Endothelial cell of umbilical vein (primary cell): ENCODE results near the gene TMEM87B. TPM values are rescaled to one million over a fixed set of nuclear protein-coding genes. Genes with fewer than 3 reads are reported as not detected.

Source experiments
- BruUV-seq: library from RNA; stranded (reverse); fragments of 400-500 nt; replicated peaks from 2 replicates; lab custom pipeline; 2021; lab: Mats Ljungman, UMichigan
- CTCF ChIA-PET: fragments of 300-600, 350-600 bp; sonication (Branson Sonifier 250); formaldehyde crosslinking; loops from one replicate; lab custom pipeline; 2021; ENCODE audit warnings: antibody characterized with exemption, inconsistent platforms; lab: Charles Lee
- POLR2A ChIA-PET: fragments of 300-600, 350-600 bp; sonication (Branson Sonifier 250); formaldehyde crosslinking; loops from one replicate; lab custom pipeline; 2021; ENCODE audit warnings: antibody characterized with exemption, inconsistent platforms; lab: Charles Lee
- DNase-seq: peaks from one replicate; pipeline ENCODE4 v3.0.0-alpha.2; 2011; ENCODE audit warnings: low read depth, low spot score
- FAIRE-seq: peaks from 2 replicates; lab custom pipeline; 2011; peaks lifted over from hg19 to GRCh38; lab: Jason Lieb, UNC
- H2AFZ ChIP-seq: 2 replicates; pipeline ENCODE4 v1.6.0; 2012; ENCODE audit warnings: low read depth, low read length, control low read depth, inconsistent platforms
- H3K27ac ChIP-seq: 2 replicates; pipeline ENCODE4 v1.5.1; 2011; ENCODE audit warnings: low read depth, mild to moderate bottlenecking, control low read depth, low read length, moderate library complexity; ENCODE audit not compliant: insufficient read depth
- H3K27me3 ChIP-seq, 2 experiments: 2 replicates each; pipeline versions ENCODE4 v1.6.0 to v1.6.1; 2011; ENCODE audit warnings: low read length in 2 of 2, mixed read lengths in 1 of 2; ENCODE audit not compliant: control insufficient read depth in 2 of 2, insufficient read depth in 2 of 2
- H3K36me3 ChIP-seq, 2 experiments: 2 replicates in 1 of 2; 3 replicates in 1 of 2; pipeline ENCODE4 v1.5.1; 2011; ENCODE audit warnings: low read length in 2 of 2, mild to moderate bottlenecking in 1 of 2, moderate library complexity in 1 of 2; ENCODE audit not compliant: control insufficient read depth in 2 of 2, insufficient read depth in 2 of 2; ENCODE audit errors: extremely low read depth in 1 of 2
- H3K4me1 ChIP-seq: 3 replicates; pipeline ENCODE4 v1.5.1; 2011; ENCODE audit warnings: mild to moderate bottlenecking, low read length; ENCODE audit not compliant: control insufficient read depth, insufficient read depth; ENCODE audit errors: extremely low read depth
- H3K4me2 ChIP-seq: 2 replicates; pipeline ENCODE4 v1.6.1; 2011; ENCODE audit warnings: low read length, control low read depth, mixed read lengths; ENCODE audit not compliant: insufficient read depth
- H3K4me3 ChIP-seq, 3 experiments: fragments of 200-600 bp in 1 of 3; sonication (generic), shearing (Covaris generic) in 1 of 3; replicated peaks in 1 of 3; 2 replicates each; pipeline ENCODE4 v1.5.1; 2011 to 2016; ENCODE audit warnings: control low read depth in 3 of 3, low read length in 3 of 3, mild to moderate bottlenecking in 2 of 3, inconsistent platforms in 1 of 3, low read depth in 1 of 3, moderate library complexity in 1 of 3; ENCODE audit not compliant: insufficient read depth in 1 of 3
- H3K79me2 ChIP-seq: 2 replicates; pipeline ENCODE4 v1.6.0; 2012; ENCODE audit warnings: low read length, inconsistent platforms; ENCODE audit not compliant: control insufficient read depth, insufficient read depth
- H3K9ac ChIP-seq: replicated peaks from 2 replicates; pipeline ENCODE3; 2011; ENCODE audit warnings: low read length, control low read depth; ENCODE audit not compliant: insufficient read depth; ENCODE audit errors: extremely low read depth
- H3K9me1 ChIP-seq: replicated peaks from 3 replicates; pipeline ENCODE4 v1.6.0; 2011; ENCODE audit warnings: mild to moderate bottlenecking, low read length; ENCODE audit not compliant: control insufficient read depth, insufficient read depth; ENCODE audit errors: extremely low read depth
- H3K9me3 ChIP-seq: replicated peaks from 2 replicates; pipeline ENCODE4 v1.5.1; 2012; ENCODE audit warnings: low read length, inconsistent platforms; ENCODE audit not compliant: control insufficient read depth, insufficient read depth
- H4K20me1 ChIP-seq: replicated peaks from 2 replicates; pipeline ENCODE3; 2011; ENCODE audit warnings: mild to moderate bottlenecking, low read length; ENCODE audit not compliant: control insufficient read depth, insufficient read depth; ENCODE audit errors: extremely low read depth
- EZH2 ChIP-seq: IDR thresholded peaks from 2 replicates; pipeline ENCODE4 v1.6.1; 2012; ENCODE audit warnings: borderline replicate concordance, low read depth, mild to moderate bottlenecking, moderate library complexity, low read length, inconsistent platforms; ENCODE audit not compliant: severe bottlenecking
- FOS ChIP-seq: IDR thresholded peaks from 2 replicates; pipeline ENCODE4 v1.6.1; 2011; ENCODE audit warnings: mild to moderate bottlenecking, low read length, moderate library complexity, borderline replicate concordance; ENCODE audit not compliant: insufficient read depth
- GATA2 ChIP-seq: IDR thresholded peaks from 2 replicates; pipeline ENCODE4 v1.7.0; 2011; ENCODE audit warnings: low read depth, mild to moderate bottlenecking, moderate library complexity, mixed read lengths, low read length; ENCODE audit not compliant: insufficient read length, insufficient read depth
- JUN ChIP-seq: IDR thresholded peaks from 2 replicates; pipeline ENCODE4 v1.6.1; 2011; ENCODE audit warnings: borderline replicate concordance, low read depth; ENCODE audit not compliant: insufficient read length, insufficient read depth
- MYC ChIP-seq: IDR thresholded peaks from one replicate; pipeline ENCODE4 v1.6.1; 2011; ENCODE audit warnings: mild to moderate bottlenecking, low read depth, low read length
- POLR2A ChIP-seq: IDR thresholded peaks from 2 replicates; pipeline ENCODE4 v1.6.1; 2012; ENCODE audit warnings: low read depth, mild to moderate bottlenecking, control low read depth, low read length
- POLR2AphosphoS5 ChIP-seq: IDR thresholded peaks from 2 replicates; pipeline ENCODE4 v1.6.1; 2012; ENCODE audit warnings: low read depth, mild to moderate bottlenecking, control low read depth, low read length, moderate library complexity; ENCODE audit not compliant: insufficient read depth
- dilution Hi-C: fragments of 300-500 bp; cut with MboI; formaldehyde crosslinking; loops from one replicate; pipeline ENCODE4 v1.15.0; 2019; ENCODE audit warnings: low sequenced_read_pairs; ENCODE audit not compliant: extremely low pct_ligation_motif_present
- intact Hi-C: fragments of 100-400 bp; cut with micrococcal nuclease; formaldehyde crosslinking; loops from one replicate; pipeline ENCODE4 v1.10.0; 2022
- polyA plus RNA-seq, 4 experiments: library from polyadenylated mRNA; depleted of rRNA in 3 of 4; stranded (reverse) in 3 of 4; unstranded in 1 of 4; fragments of >200 nt; gene quantifications; 2 replicates each; pipeline versions ENCODE4 v1.2.1 to v1.2.3, GENCODE V29; 2011 to 2012; ENCODE audit warnings: missing spikeins in 1 of 4
- total RNA-seq: library from RNA; stranded (reverse); gene quantifications from 2 replicates; pipeline ENCODE4 v1.2.3, GENCODE V29; 2021
- TF ChIP-seq, protein P1 (sequence below), 2 donors: IDR thresholded peaks; 1 replicate in 1 of 2; 2 replicates in 1 of 2; pipeline ENCODE4 v1.5.1; 2011; ENCODE audit warnings: low read length in 2 of 2, mild to moderate bottlenecking in 2 of 2, moderate library complexity in 2 of 2, control low read depth in 1 of 2, inconsistent platforms in 1 of 2, low read depth in 1 of 2; ENCODE audit not compliant: insufficient read depth in 1 of 2; ENCODE audit errors: extremely low read depth in 1 of 2
- TF ChIP-seq, protein P2 (sequence below): IDR thresholded peaks from 2 replicates; pipeline ENCODE4 v1.6.1; 2011; ENCODE audit not compliant: insufficient read depth, insufficient read length

Gene TMEM87B
- total and polyA plus RNA-seq, 2 donors (not counting 3 experiments of a cell fraction or from before 2014, with no cell fraction given) = 17.6 to 21.5 TPM

DNA sequence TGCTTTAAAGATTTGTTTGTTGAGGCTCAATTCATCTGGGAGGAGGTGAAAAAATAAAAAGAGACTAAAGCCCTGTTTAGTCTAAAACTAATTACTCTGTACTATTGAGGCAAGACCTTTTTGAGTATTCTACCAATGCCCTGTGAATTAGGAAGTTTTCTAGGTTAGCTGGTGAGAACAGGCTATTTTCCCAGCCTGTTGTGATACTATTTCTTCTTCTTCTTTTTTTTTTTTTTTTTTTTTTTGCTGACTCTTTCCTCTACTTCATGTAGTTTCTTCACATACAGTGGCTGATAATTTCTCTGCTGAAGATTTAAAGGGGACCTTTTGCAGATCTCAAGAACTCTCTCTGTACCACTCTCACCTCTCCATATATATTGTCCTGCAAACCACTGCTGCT, 8.8 kb upstream of the TMEM87B start:
- DNase-seq (no peak), FAIRE-seq (no peak)
- H3K4me1 ChIP-seq = no peaks in the 10 kb centered on the region
- no peaks in the 10 kb centered on the region for H3K79me2 ChIP-seq
- H4K20me1 ChIP-seq = no peaks in the 10 kb centered on the region
- dilution Hi-C loops (no loop called here), intact Hi-C loops (no loop called here)
- CTCF ChIA-PET = interaction anchor here (1.0 to 6.1 kb wide), 3 partner anchors 9 to 158 kb away, joined by 3 to 85 read pairs (median 62); partner anchors contain the start of gene MERTK
- H3K9me1 ChIP-seq = no peaks in the 10 kb centered on the region
- no peak overlapping the region for H2AFZ ChIP-seq
- peaks cover 2% of the 10 kb centered on the region for H3K9me3 ChIP-seq
- peaks cover 0 to 1% of the 10 kb centered on the region in 2 experiments for H3K27me3 ChIP-seq
- no peak overlapping the region for H3K27ac ChIP-seq
- no peak overlapping the region for H3K4me3 ChIP-seq
- TF ChIP-seq FOS (no peak), MYC (no peak), GATA2 (no peak), JUN (no peak), POLR2AphosphoS5 (no peak), EZH2 (no peak), POLR2A (no peak)
- TF ChIP-seq, protein P1, sequence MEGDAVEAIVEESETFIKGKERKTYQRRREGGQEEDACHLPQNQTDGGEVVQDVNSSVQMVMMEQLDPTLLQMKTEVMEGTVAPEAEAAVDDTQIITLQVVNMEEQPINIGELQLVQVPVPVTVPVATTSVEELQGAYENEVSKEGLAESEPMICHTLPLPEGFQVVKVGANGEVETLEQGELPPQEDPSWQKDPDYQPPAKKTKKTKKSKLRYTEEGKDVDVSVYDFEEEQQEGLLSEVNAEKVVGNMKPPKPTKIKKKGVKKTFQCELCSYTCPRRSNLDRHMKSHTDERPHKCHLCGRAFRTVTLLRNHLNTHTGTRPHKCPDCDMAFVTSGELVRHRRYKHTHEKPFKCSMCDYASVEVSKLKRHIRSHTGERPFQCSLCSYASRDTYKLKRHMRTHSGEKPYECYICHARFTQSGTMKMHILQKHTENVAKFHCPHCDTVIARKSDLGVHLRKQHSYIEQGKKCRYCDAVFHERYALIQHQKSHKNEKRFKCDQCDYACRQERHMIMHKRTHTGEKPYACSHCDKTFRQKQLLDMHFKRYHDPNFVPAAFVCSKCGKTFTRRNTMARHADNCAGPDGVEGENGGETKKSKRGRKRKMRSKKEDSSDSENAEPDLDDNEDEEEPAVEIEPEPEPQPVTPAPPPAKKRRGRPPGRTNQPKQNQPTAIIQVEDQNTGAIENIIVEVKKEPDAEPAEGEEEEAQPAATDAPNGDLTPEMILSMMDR (IDR thresholded peaks at IDR 0.05; ENCODE audit: extremely low read depth in 1 of 2, insufficient read depth in 1 of 2, low read depth in 1 of 2, low read length in 2 of 2) = no peak
- TF ChIP-seq, protein P2, sequence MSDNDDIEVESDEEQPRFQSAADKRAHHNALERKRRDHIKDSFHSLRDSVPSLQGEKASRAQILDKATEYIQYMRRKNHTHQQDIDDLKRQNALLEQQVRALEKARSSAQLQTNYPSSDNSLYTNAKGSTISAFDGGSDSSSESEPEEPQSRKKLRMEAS = no peak
- no peaks in the 10 kb centered on the region for H3K36me3 ChIP-seq
- POLR2A ChIA-PET = no interaction called here
- no TSS peak for BruUV-seq
- H3K9ac ChIP-seq = no peak overlapping the region
- H3K4me2 ChIP-seq = no peak overlapping the region
